ENCODE data around the gene CCIN. TPM values are rescaled to one million over a fixed set of nuclear protein-coding genes. Genes with fewer than 3 reads are reported as not detected.

CCIN gene
- total and polyA plus RNA-seq, 2 of the 13 experiments (the other 11 are each of a cell fraction or from before 2014, with no cell fraction given), result not detected

DNA sequence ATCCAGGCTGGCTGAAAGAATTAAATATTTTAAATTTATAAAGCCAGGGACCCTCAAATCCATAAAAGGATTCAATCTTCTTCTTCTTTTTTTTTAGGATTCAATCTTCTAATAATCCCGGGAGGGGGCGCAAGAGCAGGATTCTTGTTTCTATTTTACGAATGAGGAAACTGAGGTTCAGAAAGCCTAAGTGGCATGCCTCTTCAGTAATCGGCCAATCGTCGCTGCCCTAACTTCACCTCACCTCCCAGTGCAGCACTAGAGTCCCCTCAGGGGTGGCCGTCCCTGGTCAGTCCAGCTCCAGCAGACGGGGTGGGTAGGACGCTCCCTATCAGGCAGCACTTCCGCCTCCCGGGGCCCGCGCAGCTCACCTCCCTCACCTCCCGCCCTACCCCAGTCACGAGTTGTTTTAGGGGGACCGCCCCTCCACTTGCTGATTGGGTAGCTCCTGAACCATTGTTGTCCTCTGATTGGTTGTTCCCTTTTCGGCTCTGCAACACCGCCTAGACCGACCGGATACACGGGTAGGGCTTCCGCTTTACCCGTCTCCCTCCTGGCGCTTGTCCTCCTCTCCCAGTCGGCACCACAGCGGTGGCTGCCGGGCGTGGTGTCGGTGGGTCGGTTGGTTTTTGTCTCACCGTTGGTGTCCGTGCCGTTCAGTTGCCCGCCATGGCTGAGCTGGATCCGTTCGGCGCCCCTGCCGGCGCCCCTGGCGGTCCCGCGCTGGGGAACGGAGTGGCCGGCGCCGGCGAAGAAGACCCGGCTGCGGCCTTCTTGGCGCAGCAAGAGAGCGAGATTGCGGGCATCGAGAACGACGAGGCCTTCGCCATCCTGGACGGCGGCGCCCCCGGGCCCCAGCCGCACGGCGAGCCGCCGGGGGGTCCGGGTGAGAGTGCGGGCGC, 21.5 kb downstream of the CCIN start, which contains the start of gene CLTA (continued):
- TF ChIP-seq, protein P1, sequence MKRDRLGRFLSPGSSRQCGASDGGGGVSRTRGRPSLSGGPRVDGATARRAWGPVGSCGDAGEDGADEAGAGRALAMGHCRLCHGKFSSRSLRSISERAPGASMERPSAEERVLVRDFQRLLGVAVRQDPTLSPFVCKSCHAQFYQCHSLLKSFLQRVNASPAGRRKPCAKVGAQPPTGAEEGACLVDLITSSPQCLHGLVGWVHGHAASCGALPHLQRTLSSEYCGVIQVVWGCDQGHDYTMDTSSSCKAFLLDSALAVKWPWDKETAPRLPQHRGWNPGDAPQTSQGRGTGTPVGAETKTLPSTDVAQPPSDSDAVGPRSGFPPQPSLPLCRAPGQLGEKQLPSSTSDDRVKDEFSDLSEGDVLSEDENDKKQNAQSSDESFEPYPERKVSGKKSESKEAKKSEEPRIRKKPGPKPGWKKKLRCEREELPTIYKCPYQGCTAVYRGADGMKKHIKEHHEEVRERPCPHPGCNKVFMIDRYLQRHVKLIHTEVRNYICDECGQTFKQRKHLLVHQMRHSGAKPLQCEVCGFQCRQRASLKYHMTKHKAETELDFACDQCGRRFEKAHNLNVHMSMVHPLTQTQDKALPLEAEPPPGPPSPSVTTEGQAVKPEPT (CRISPR knock-in tag; IDR thresholded peaks at IDR 0.05; ENCODE audit: low read depth), result no peak; the same call in 1 of the 2 replicates
- TF ChIP-seq ZNF326 (CRISPR knock-in tag; IDR thresholded peaks at IDR 0.05; ENCODE audit: borderline replicate concordance) (no peak), GLI4 (CRISPR knock-in tag; IDR thresholded peaks at IDR 0.05; ENCODE audit: borderline replicate concordance) (peak; percentile 91; the same call in 1 of the 2 replicates), HNRNPK (IDR thresholded peaks at IDR 0.05; ENCODE audit: low read depth, low read length, poor library complexity, severe bottlenecking) (no peak), BCL6 (CRISPR knock-in tag; IDR thresholded peaks at IDR 0.05) (peak; percentile 41; the same call in 1 of the 2 replicates), ZNF878 (CRISPR knock-in tag; IDR thresholded peaks at IDR 0.05) (no peak), ZNF44 (CRISPR knock-in tag; IDR thresholded peaks at IDR 0.05) (0 out of 2 replicates have a peak, but pooled peaks have one; percentile 53), TEAD3 (CRISPR knock-in tag; optimal IDR thresholded peaks at IDR 0.05; ENCODE audit: borderline replicate concordance) (no peak), ZNF775 (CRISPR knock-in tag; IDR thresholded peaks at IDR 0.05; ENCODE audit: borderline replicate concordance) (no peak), NCOA2 (CRISPR knock-in tag; IDR thresholded peaks at IDR 0.05) (peak; percentile 42), ETV6 (CRISPR knock-in tag; conservative IDR thresholded peaks at IDR 0.05) (peak; percentile 53; the same call in 1 of the 2 replicates), MEIS1 (CRISPR knock-in tag; IDR thresholded peaks at IDR 0.05; ENCODE audit: borderline replicate concordance) (peak; percentile 34; the same call in 1 of the 2 replicates), RBFOX2 (IDR thresholded peaks at IDR 0.05; ENCODE audit: low read depth, low read length) (peak; percentile 95), JDP2 (CRISPR knock-in tag; IDR thresholded peaks at IDR 0.05; ENCODE audit: borderline replicate concordance) (no peak), ZNF563 (CRISPR knock-in tag; IDR thresholded peaks at IDR 0.05) (peak; percentile 73; the same call in 1 of the 2 replicates), HOXA9 (CRISPR knock-in tag; IDR thresholded peaks at IDR 0.05; ENCODE audit: borderline replicate concordance) (no peak), ASH2L (IDR thresholded peaks at IDR 0.05; ENCODE audit: insufficient read length, low read depth, low read length) (peak; percentile 93), ZSCAN20 (CRISPR knock-in tag; IDR thresholded peaks at IDR 0.05; ENCODE audit: borderline replicate concordance) (0 out of 2 replicates have a peak, but pooled peaks have one; percentile 63), XRCC5 (optimal IDR thresholded peaks at IDR 0.05; ENCODE audit: low read length) (peak; percentile 65), PHF5A (CRISPR knock-in tag; IDR thresholded peaks at IDR 0.05; ENCODE audit: low read depth, unreplicated experiment) (no peak), ZC3H13 (CRISPR knock-in tag; IDR thresholded peaks at IDR 0.05) (peak; percentile 84), ZNF569 (CRISPR knock-in tag; IDR thresholded peaks at IDR 0.05; ENCODE audit: borderline replicate concordance) (no peak), RBM39 (IDR thresholded peaks at IDR 0.05; ENCODE audit: low read depth, low read length, poor library complexity, severe bottlenecking) (peak; percentile 69)
- TF ChIP-seq, protein P2, sequence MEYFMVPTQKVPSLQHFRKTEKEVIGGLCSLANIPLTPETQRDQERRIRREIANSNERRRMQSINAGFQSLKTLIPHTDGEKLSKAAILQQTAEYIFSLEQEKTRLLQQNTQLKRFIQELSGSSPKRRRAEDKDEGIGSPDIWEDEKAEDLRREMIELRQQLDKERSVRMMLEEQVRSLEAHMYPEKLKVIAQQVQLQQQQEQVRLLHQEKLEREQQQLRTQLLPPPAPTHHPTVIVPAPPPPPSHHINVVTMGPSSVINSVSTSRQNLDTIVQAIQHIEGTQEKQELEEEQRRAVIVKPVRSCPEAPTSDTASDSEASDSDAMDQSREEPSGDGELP (IDR thresholded peaks at IDR 0.05; ENCODE audit: borderline replicate concordance, low read depth), result no peak
- TF ChIP-seq, protein P3, sequence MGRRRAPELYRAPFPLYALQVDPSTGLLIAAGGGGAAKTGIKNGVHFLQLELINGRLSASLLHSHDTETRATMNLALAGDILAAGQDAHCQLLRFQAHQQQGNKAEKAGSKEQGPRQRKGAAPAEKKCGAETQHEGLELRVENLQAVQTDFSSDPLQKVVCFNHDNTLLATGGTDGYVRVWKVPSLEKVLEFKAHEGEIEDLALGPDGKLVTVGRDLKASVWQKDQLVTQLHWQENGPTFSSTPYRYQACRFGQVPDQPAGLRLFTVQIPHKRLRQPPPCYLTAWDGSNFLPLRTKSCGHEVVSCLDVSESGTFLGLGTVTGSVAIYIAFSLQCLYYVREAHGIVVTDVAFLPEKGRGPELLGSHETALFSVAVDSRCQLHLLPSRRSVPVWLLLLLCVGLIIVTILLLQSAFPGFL (CRISPR knock-in tag; IDR thresholded peaks at IDR 0.05), result no peak; the same call in 1 of the 2 replicates

Data from HepG2 (cell line).